Muscle layer of duodenum (tissue), 2 donors: Measurements from ENCODE around the gene CLIP1.

Experiments
- H3K27ac ChIP-seq: one replicate; pipeline ENCODE4 v1.7.0; 2013; ENCODE audit warnings: mild to moderate bottlenecking, low read length
- H3K27me3 ChIP-seq: one replicate; pipeline ENCODE4 v1.7.0; 2013; ENCODE audit warnings: low read depth, mild to moderate bottlenecking, control low read depth, low read length
- H3K36me3 ChIP-seq, 2 donors: one replicate each; pipeline ENCODE4 v1.7.0; 2013; ENCODE audit warnings: low read length in 2 of 2, control low read depth in 1 of 2, mild to moderate bottlenecking in 1 of 2; ENCODE audit not compliant: insufficient read depth in 2 of 2, control insufficient read depth in 1 of 2
- H3K4me1 ChIP-seq, 2 donors: one replicate each; pipeline ENCODE4 v1.7.0; 2013; ENCODE audit warnings: low read length in 2 of 2, mild to moderate bottlenecking in 2 of 2, control low read depth in 1 of 2, moderate library complexity in 1 of 2; ENCODE audit not compliant: insufficient read depth in 2 of 2, control insufficient read depth in 1 of 2
- H3K4me3 ChIP-seq, 2 donors: one replicate each; pipeline ENCODE4 v1.7.0; 2013; ENCODE audit warnings: low read length in 2 of 2, low read depth in 1 of 2, mild to moderate bottlenecking in 1 of 2
- H3K9me3 ChIP-seq, 2 donors: one replicate each; pipeline ENCODE4 v1.7.0; 2013; ENCODE audit warnings: low read length in 2 of 2, control low read depth in 1 of 2, mild to moderate bottlenecking in 1 of 2; ENCODE audit not compliant: control insufficient read depth in 1 of 2
- donor health status: healthy.

The CLIP1 gene

DNA sequence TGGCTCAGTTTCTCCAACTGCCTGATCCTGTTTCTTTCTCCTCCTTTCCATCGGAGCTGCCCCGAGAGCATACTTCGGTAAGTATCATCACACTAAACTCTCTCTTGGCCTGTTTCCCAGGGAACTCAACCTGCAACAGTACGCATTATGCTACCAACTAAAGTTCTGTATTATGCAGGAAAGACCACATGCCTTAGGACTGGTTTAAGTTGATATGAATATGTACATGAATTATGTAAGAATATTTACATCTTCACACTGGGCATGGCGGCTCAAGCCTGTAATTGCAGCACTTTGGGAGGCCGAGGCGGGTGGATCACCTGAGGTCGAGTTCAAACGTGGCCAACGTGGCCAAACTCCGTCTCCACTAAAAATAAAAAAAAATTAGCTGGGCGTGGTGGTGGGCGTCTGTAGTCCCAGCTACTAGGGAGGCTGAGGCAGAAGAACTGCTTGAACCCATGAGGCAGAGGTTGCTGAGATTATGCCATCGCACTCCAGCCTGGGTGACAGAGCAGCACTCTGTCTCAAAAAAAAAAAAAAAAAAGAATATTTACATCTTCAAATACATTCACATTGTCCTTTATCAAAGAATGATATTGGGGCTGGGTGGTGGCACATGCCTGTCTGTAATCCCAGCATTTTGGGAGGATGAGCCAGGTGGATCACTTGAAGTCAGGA lies 124.3 kb downstream of the CLIP1 start:
- H3K36me3 ChIP-seq: peaks cover 31 to 44% of the 10 kb centered on the region in 2 donors
- no peak overlapping the region for H3K4me3 ChIP-seq
- H3K27me3 ChIP-seq: no peaks in the 10 kb centered on the region
- H3K9me3 ChIP-seq: no peaks in the 10 kb centered on the region
- H3K27ac ChIP-seq: no peak overlapping the region
- no peaks in the 10 kb centered on the region for H3K4me1 ChIP-seq

GRCh38 chr12:122297494-122297893 lies 125.0 kb downstream of the CLIP1 start:
- H3K9me3 ChIP-seq: no peaks in the 10 kb centered on the region
- no peak overlapping the region for H3K27ac ChIP-seq
- H3K4me3 ChIP-seq: no peak overlapping the region
- peaks cover 25 to 43% of the 10 kb centered on the region in 2 donors for H3K36me3 ChIP-seq
- no peaks in the 10 kb centered on the region for H3K27me3 ChIP-seq
- H3K4me1 ChIP-seq: no peaks in the 10 kb centered on the region

DNA sequence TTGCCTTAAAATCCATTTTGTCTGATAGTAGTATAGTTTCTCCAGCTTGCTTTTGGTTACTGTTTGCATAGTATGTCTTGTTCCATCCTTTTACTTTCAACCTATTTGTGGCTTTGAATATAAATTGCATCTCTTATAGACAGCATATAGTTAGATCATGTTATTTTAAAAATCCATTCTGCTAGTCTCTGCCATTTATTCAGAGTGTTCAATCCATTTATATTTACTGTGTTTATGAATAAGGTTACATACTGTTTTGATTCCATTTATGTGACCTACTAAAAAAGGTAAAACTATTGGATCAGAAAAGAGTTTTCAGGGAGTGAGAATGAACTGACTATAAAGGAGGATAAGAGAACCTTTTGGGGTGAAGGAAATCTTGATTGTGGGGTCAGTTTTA lies 126.6 kb downstream of the CLIP1 start:
- no peak overlapping the region for H3K4me3 ChIP-seq
- H3K9me3 ChIP-seq: no peaks in the 10 kb centered on the region
- no peak overlapping the region for H3K27ac ChIP-seq
- no peaks in the 10 kb centered on the region for H3K27me3 ChIP-seq
- no peaks in the 10 kb centered on the region for H3K4me1 ChIP-seq
- H3K36me3 ChIP-seq: peaks cover 22 to 38% of the 10 kb centered on the region in 2 donors

- H3K27ac ChIP-seq: no peak overlapping the region
- no peaks in the 10 kb centered on the region for H3K4me1 ChIP-seq
- H3K9me3 ChIP-seq: no peaks in the 10 kb centered on the region
- H3K27me3 ChIP-seq: no peaks in the 10 kb centered on the region
- peaks cover 18 to 28% of the 10 kb centered on the region in 2 donors for H3K36me3 ChIP-seq
- H3K4me3 ChIP-seq: no peak overlapping the region
Observed at GRCh38 chr12:122293081-122293480, 129.4 kb downstream of the CLIP1 start.

- no peaks in the 10 kb centered on the region for H3K4me1 ChIP-seq
- peaks cover 19 to 22% of the 10 kb centered on the region in 2 donors for H3K36me3 ChIP-seq
- H3K4me3 ChIP-seq: no peak overlapping the region
- H3K27me3 ChIP-seq: no peaks in the 10 kb centered on the region
- H3K27ac ChIP-seq: no peak overlapping the region
- no peaks in the 10 kb centered on the region for H3K9me3 ChIP-seq
Observed at GRCh38 chr12:122291431-122291830, 131.0 kb downstream of the CLIP1 start.

- Histone ChIP-seq H3K27me3 (no peaks in the 10 kb centered on the region), H3K9me3 (no peaks in the 10 kb centered on the region), H3K36me3 (peaks cover 20 to 29% of the 10 kb centered on the region in 2 donors), H3K4me1 (no peaks in the 10 kb centered on the region), H3K27ac (no peak overlapping the region), H3K4me3 (no peak overlapping the region)
Observed at GRCh38 chr12:122283680-122284079, 138.8 kb downstream of the CLIP1 start.

- H3K27me3 ChIP-seq: no peaks in the 10 kb centered on the region
- no peak overlapping the region for H3K27ac ChIP-seq
- peaks cover 22 to 40% of the 10 kb centered on the region in 2 donors for H3K36me3 ChIP-seq
- no peaks in the 10 kb centered on the region for H3K4me1 ChIP-seq
- H3K4me3 ChIP-seq: no peak overlapping the region
- H3K9me3 ChIP-seq: no peaks in the 10 kb centered on the region
Observed at GRCh38 chr12:122282061-122282460, 140.4 kb downstream of the CLIP1 start.

GRCh38 chr12:122276242-122276641 lies 146.2 kb downstream of the CLIP1 start:
- no peak overlapping the region for H3K4me3 ChIP-seq
- no peak overlapping the region for H3K27ac ChIP-seq
- no peaks in the 10 kb centered on the region for H3K9me3 ChIP-seq
- H3K36me3 ChIP-seq: peaks cover 33 to 65% of the 10 kb centered on the region in 2 donors
- no peaks in the 10 kb centered on the region for H3K27me3 ChIP-seq
- H3K4me1 ChIP-seq: no peaks in the 10 kb centered on the region

DNA sequence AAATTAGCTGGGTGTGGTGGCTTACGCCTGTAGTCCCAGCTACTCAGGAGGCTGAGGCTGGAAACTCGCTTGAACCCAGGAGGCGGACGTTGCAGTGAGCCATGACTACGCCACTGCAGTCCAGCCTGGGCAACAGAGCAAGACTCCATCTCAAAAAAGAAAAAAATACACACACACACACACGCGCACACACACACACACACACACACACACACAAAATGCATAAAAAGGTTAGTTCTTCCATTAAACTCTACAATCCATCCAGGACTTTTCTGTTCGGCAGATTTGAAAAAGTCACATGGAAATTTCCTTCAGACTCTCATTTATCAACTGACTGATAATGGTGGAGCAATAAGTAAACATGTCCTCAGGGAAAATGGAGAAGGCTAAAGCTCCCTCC lies 147.0 kb downstream of the CLIP1 start:
- Histone ChIP-seq H3K27me3 (no peaks in the 10 kb centered on the region), H3K4me1 (no peaks in the 10 kb centered on the region), H3K4me3 (no peak overlapping the region), H3K36me3 (peaks cover 33 to 73% of the 10 kb centered on the region in 2 donors), H3K9me3 (no peaks in the 10 kb centered on the region), H3K27ac (no peak overlapping the region)

- peak within 1 kb of the TSS; percentile 88 to 94 for H3K4me3 ChIP-seq
- H3K4me1 ChIP-seq: peaks cover 3 to 18% of the 10 kb centered on the region in 2 donors
- H3K36me3 ChIP-seq: peaks cover 14 to 25% of the 10 kb centered on the region in 2 donors
- no peaks in the 10 kb centered on the region for H3K9me3 ChIP-seq
- peak within 1 kb of the TSS; percentile 89 for H3K27ac ChIP-seq
- no peaks in the 10 kb centered on the region for H3K27me3 ChIP-seq
Observed at GRCh38 chr12:122266230-122266901, 156.1 kb downstream of the CLIP1 start, which contains the start of gene VPS33A. Gene VPS33A (minus strand): TSS chr12:122266494. CDS start chr12:122266408, 86 bp downstream.

- no peaks in the 10 kb centered on the region for H3K9me3 ChIP-seq
- no peaks in the 10 kb centered on the region for H3K27me3 ChIP-seq
- peak overlapping the region; percentile 88 to 94 for H3K4me3 ChIP-seq
Observed at GRCh38 chr12:122265886-122266229, 156.6 kb downstream of the CLIP1 start.

More at GRCh38 chr12:122265886-122266229, 156.6 kb downstream of the CLIP1 start:
- peaks cover 19 to 25% of the 10 kb centered on the region in 2 donors for H3K36me3 ChIP-seq
- H3K27ac ChIP-seq: peak overlapping the region; percentile 89
- peaks cover 3 to 18% of the 10 kb centered on the region in 2 donors for H3K4me1 ChIP-seq
